HG02885 (cell line): ENCODE results near the gene SEC24A.
"Not testable (repeated sequence)": the region's sequence is repeated elsewhere in the genome, so short reads cannot be mapped to it uniquely, and the experiment has no call there.

Experiments used
- ATAC-seq: cut with Tn5 transposase; IDR thresholded peaks from one replicate; pipeline ENCODE4 v1.9.1; 2021; ENCODE audit warnings: mild to moderate bottlenecking; ENCODE audit not compliant: unreplicated experiment, poor library complexity

SEC24A gene

DNA sequence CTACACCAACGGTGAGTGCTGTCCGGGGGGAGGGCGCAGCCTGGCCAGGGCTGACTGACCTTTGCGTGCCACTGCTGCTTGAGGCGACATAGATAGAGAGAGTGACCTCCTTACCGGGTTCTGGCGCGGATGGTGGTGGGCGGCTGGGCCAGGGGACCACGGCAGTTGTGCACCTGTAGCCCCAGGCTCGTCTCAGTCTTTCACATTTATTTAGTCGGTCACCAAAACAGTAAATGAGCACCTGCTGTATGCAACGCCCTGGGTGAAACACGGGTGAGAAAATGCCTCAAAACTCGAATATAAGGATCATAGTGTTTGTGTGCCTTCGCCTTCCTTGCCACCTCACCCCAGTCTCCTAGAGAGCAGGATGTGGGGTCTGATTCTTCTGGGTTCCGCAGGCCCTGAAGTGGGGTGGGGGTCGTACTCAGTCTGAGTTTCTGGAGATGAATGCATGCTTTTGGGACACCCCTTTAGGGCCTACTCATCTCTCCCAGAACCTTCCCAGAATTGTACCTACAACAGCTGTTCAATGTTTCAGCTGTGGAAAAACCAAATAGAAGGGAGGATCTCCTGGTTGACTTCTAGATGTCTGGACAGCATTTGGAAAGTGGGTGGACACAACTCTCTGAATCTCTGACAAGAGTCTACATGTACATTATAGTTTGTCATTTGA, 714 bp downstream of the SEC24A start:
- peak; percentile 13 for ATAC-seq

DNA sequence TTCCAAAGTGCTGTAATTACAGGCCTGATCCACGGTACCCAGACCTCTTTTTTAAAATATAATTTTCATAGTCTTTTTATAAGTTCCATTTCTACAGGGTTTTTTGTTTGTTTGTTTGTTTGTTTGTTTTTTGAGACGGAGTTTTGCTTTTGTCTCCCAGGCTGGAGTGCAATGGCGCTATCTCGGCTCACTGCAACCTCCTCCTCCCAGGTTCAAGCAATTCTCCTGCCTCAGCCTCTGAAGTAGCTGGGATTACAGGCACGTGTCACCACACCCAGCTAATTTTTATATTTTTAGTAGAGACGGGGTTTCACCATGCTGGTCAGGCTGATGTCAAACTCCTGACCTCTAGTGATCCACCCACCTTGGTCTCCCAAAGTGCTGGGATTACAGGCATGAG, 2.1 kb downstream of the SEC24A start:
- not testable (repeated sequence) for ATAC-seq

DNA sequence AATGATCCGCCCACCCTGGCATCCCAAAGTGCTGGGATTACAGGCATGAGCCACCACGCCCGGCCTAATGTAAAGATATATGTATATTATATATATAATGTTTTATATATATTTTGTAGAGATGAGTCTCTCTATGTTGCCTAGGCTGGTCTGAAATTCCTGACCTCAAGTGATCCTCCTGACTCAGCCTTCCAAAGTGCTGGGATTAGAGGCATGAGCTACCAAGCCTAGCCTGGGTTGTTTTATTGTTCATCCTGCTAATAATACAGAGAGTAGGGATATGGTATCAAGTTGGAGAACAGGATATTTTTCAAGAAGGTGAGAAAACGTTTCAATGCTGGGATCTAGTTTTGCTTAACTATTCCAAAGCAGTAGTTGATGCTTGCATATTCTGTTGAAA, 2.9 kb downstream of the SEC24A start:
- ATAC-seq: no peak

DNA sequence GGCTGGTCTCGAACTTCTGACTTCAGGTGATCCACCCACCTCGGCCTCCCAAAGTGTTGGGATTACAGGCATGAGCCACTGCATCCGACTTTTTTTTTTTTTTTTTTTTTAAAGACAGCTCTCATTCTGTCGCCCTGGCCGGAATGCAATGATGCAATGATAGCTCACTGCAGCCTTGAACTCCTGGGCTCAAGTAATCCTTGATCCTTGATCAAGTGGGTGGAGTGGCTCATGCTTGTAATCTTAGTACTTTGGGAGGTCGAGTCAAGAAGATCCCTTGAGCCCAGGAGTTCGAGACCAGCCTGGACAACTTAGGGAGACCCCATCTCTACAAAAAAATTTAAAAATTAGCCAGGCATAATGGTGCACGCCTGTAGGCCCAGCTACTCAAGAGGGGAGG, 8.1 kb downstream of the SEC24A start:
- ATAC-seq: no peak

DNA sequence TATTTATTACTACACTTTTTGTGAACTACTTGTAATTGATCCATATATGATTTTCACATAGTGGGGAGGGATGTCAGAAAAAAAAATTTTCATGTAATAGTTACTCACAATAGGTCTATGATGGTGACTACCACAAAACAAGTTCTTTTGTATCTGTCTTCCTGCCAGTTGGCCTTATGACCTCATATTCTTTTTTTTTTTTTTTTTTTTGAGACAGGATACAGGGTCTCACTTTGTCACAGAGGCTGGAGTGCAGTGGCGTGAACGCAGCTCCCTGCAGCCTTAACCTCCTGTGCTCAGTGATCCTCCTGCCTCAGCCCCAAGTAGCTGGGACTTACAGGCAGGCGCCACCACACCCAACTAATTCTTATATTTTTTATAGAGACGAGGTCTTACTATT, 10.9 kb downstream of the SEC24A start:
- ATAC-seq: no peak

DNA sequence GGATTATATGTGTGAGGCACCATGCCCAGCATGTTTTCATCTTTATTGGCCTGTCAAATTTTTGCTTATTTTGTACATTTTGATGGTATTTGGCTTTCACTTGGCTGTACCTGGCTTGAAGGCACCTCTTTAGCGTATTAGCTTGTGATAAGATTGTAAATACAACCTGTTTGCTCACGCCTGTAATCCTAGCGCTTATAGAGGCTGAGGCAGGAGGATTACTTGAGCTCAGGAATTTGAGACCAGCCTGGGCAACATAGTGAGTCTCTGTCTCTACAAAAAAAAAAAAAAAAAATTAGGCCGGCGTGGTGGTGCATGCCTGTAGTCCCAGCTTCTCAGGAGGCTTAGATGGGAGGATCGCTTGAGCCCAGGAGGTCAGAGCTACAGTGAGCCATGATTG, 11.3 kb downstream of the SEC24A start:
- ATAC-seq: no peak

DNA sequence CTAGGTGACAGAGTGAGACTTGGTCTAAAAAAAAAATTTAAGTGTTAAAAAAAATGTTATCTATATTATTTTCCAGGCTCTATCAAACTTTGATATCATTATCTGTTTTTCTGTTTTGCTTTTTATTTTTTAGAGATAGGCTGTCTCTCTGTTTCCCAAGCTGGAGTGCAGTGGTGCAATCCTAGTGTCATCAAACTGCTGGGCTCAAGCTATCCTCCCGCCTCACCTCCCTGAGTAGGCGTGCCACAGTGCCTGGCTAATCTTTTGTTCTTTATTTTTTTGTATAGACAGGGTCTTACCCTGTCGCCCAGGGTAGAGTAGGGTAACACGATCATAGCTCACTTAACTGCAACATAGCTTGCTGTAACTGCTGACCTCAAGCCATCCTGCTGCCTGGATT, 14.4 kb downstream of the SEC24A start:
- ATAC-seq: no peak

DNA sequence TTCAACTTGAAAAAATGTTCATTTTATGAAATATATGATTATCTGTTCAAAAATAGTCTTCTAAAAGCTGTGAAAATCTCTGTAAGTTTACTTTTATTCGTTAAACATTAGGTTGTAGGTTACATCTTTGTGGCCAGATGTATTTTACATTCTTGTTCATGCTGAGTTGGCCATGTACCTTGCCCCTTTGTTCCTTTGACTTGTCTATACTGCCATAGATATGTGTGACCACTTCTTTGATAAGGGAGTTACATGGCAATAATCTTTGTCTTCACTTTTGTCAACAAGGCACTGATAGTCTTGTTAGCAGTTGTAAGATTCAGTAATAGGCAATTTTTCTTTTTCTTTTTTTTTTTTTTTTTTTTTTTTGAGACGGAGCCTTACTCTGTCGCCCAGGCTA, 15.9 kb downstream of the SEC24A start:
- ATAC-seq: no peak

DNA sequence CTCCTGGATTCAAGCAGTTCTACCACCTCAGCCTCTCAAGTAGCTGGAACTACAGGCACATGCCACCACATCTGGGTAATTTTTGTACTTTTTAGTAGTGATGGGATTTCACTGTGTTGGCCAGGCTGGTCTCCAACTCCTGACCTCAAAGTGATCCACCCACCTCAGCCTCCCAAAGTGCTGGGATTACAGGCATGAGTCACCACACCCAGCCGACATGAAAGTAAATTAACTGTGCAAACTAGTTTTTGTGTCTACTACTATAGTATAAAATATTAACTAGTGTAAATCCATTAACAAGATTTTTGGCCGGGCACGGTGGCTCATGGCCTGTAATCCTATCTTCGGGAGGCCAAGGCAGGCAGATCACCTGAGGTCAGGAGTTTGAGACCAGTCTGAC, 25.0 kb downstream of the SEC24A start:
- ATAC-seq: not testable (repeated sequence)

DNA sequence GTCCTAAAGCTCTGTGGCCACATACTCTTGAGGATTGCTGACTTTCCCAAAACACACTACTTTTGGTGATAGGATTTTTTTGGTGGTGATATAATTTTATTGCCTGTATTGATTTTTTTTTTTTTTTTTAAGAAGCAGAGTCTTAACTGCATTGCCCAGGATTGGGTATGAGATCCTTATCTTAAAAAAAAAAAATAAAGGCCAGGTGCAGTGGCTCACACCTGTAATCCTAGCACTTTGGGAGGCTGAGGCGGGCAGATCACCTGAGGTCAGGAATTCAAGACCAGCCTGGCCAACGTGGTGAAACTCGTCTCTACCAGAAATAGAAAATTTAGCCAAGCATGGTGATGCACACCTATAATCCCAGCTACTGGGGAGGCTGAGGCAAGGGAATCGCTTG, 28.8 kb downstream of the SEC24A start:
- not testable (repeated sequence) for ATAC-seq

DNA sequence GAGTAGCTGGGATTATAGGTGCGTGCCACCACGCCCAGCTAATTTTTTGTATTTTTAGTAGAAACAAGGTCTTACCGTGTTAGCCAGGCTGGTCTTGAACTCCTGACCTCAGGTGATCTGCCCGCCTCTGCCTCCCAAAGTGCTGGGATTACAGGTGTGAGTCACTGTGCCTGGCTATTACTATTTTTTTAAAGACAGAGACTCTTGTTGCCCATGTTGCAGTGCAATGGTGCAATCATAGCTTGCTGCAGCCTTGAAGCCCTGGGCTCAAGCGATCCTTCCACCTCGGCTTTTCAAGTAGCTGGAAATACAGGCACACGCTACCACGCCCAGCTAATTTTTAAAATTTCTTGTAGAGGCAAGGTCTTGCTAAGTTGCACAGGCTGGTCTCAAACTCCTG, 41.6 kb downstream of the SEC24A start:
- not testable (repeated sequence) for ATAC-seq

DNA sequence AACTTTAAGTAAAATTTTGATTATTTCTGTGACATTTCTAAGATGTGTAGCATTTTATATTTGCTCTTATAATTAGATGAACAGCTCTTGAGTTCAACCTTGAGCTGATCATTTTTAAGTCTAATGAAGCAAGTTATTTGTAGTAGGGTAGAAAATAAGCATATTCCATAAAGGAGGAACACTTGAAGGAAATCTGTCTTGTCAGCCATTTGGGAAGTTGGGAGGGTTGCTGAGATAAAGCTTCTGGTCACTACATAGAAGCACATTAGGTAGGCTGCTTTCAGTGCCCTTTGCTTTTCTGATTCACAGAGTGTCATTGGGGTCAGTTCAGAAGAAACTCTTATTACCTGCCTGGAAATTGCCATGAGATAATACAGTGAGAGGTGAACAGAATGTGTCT, 44.1 kb downstream of the SEC24A start:
- no peak for ATAC-seq

DNA sequence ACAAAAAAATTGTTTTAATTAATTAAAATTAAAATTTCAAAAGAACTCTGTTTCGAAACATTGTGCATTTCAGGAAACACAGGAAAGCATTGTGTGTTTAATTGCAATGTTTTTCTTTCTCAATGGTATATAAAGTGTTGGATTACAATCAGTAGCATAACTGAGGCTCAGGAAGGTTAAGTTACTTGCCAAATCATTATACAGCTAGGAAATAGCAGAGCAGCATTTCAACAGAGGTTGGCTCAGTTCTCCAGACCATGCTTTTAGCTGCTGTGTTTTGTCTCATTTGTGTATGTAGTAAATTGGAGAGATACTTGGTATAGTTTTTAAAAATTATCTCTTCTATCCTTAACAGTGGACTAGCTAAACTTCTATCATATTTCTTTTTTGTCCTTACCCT, 59.7 kb downstream of the SEC24A start:
- ATAC-seq: no peak

DNA sequence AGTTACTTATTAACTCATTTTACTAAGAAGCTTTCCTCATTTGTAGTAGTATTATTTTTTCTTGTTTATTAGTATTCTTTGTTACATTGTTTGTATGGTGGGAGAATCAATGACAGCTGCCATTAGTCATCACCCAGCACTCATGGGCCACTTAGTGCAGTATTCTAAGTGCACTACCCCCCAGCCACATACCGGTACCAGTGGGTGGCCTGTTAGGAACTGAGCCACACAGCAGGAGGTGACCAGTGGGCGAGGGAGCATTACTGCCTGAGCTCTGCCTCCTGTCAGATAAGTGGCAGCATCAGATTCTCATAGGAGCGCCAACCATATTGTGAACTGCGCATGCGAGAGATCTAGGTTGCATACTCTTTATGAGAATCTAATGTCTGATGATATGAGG, 65.5 kb downstream of the SEC24A start:
- ATAC-seq: no peak

DNA sequence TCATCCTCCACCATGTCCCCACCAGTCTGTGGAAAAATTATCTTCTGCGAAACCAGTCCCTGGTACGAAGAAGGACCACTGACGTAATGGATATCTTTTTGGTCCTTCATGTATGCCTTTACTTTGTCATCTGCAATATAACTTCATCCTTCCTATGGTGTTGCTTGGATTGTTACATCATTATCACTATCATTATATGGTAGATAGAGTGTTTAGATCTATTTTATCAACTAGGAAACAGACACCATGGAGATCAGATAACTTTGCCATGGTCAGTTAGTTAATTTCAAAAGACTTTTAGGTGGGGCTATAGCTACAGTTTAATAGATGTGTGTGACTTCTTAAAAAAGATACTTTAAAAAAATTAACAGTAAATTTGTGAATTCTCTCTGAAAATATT, 66.0 kb downstream of the SEC24A start:
- ATAC-seq: no peak

DNA sequence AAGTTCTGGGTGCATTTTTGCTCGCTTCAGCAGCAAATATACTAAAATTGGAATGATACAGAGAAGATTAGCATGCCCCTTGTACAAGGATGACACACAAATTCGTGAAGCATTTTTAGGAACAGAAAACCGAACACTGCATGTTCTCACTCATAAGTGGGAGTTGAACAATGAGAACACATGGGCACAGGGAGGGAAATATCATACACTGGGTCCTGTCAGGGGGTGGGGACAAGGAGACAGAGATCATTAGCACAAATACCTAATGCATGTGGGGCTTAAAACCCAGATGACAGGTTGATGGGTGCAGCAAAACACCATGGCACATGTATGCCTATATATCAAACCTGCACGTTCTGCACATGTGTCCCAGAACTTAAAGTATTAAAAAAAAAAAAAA, 66.9 kb downstream of the SEC24A start:
- ATAC-seq: not testable (repeated sequence)

DNA sequence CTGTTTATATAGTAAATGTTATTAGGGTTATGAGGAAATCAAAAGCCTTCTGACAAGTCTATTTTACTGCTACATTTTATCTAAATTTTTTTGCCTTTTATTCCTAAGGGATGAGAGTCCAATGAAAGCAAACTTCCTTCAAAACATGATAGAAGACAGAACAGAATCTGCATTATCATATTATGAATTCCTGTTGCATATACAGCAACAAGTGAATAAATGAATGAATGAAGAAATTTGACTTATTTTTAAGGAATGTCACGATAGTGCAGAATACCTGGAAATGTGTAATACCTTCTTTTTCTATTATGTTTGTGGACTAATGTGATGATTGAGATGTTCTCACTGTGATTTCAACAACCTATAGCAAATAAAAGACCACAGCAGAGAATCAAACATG, 76.3 kb downstream of the SEC24A start:
- ATAC-seq: no peak

DNA sequence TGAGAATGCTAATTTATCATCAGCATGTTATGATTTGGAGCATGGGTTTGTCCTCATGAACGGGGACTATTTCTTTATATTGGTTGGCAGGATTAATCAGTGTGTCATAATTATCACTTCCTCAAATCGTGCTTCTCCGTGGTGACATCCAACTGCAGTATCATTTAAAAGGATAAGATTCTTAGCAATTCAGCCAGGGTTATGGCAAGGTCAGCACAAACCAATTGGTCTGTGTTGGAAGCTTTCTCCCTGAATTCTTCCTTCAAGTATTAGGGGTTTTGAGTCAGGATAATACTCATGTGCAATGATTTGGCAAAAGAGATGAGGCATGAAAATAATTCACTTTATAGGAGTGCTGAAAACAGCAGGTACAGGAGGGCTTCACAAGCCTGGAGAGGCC, 84.2 kb downstream of the SEC24A start:
- no peak for ATAC-seq

DNA sequence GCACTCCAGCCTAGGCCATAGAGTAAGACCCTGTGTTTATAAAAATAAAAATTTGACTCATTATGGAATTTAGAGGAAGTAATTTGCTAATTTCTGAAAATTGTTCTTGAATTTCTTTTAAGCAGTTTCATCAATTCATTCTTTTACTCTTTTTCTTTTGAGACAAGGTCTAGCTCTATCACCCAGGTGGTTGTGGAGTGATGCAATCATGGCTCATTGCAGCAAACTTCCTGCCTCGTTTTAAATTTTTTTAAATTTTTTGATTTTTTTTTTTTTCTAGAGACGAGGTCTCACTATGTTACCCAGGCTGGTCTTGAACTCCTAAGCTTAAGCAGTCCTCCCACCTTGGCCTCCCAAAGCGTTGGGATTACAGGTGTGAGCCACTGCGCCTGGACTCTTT, 86.7 kb downstream of the SEC24A start:
- no peak for ATAC-seq

DNA sequence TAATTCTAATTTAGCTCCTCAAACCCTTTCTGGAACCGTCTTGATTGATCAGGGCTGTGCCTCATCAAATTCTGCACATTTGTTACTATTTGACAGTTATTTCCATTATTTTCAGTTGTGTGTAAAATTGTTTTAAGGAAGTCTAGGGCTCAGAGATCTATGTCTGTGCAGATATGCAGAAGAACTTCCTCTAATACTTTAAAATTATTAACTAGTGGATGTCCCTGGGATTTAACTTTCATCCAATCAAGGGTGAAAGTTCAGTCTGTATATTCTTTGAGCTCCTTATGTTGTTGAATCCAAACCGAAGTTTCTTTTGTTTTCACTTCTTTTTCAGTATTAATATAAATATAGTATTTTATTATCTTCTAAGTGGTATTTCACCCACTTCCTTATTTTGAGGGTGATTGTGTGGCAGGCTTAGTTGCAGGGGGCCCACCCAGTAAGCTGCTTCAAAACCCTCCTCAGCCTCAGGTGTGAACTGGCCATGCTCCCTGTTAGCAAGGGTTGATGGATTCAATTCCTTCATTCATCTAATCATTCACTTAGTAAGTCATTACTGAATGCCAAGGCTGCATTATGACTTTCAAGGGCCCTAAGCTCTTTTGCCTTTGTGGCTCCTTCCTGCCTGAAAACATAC, 87.7 kb downstream of the SEC24A start:
- ATAC-seq: no peak

DNA sequence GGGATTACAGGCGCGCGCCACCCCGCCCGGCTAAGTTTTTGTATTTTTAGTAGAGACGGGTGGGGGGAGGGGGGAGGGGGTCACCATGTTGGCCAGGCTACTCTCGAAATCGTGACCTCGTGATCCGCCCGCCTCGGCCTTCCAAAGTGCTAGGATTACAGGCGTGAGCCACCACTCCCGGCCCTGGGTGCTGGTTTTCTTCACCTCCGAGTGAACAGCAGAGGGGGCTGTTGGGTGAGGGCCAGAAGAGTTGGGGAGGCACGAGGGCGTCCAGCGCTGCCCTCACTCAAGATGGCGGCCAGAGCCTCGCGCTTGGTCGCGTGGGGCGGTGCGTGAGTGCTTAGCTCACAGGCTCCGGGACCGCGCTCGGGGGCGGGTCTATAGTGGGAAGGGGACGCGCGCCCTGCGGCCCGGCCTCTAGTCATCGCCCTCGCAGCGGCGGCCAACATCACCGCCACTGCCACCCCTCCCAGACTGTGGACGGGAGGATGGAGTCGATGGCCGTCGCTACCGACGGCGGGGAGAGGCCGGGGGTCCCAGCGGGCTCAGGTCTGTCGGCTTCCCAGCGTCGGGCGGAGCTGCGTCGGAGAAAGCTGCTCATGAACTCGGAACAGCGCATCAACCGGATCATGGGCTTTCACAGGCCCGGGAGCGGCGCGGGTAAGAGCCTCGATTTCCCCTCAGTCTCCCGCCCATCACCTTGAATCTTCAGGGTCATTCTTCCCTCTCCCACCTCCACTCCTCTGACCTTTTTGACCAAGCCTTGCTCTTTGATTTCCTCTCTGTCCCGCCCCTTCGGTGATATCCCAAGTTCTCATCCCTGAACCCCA, 89.8 kb downstream of the SEC24A start, which contains the start of gene CAMLG:
CAMLG (plus strand) TSS at position 416 of the 830 bp plus-strand sequence; CDS start at position 489, 73 bp downstream.
- ATAC-seq: peak; percentile 98
